Transverse colon (tissue), 4 donors: ENCODE measurements around the gene ZBTB48. TPM values are rescaled to one million over a fixed set of nuclear protein-coding genes. Genes with fewer than 3 reads are reported as not detected.
"Not testable (repeated sequence)": the region's sequence is repeated elsewhere in the genome, so short reads cannot be mapped to it uniquely, and the experiment has no call there.

Experiments
- DNase-seq: peaks from one replicate; pipeline ENCODE4 v3.0.0-alpha.2; 2019
- H3K27ac ChIP-seq, 4 donors: fragments of 200-600 bp; sonication (generic); 2 replicates each; pipeline ENCODE4 v1.5.1; 2016 to 2018; ENCODE audit warnings: inconsistent platforms in 4 of 4
- H3K27me3 ChIP-seq: fragments of 200-600 bp; sonication (generic); 2 replicates; pipeline ENCODE4 v1.5.1; 2017; ENCODE audit warnings: inconsistent platforms
- H3K36me3 ChIP-seq, 4 donors: fragments of 200-600 bp; sonication (generic); 2 replicates each; pipeline ENCODE4 v1.5.1; 2017 to 2019; ENCODE audit warnings: inconsistent platforms in 4 of 4
- H3K4me1 ChIP-seq, 4 donors: fragments of 200-600 bp; sonication (generic); 2 replicates each; pipeline ENCODE4 v1.5.1; 2017 to 2020; ENCODE audit warnings: inconsistent platforms in 4 of 4
- H3K4me3 ChIP-seq, 4 donors: fragments of 200-600 bp; sonication (generic); 1 replicate in 1 of 4; 2 replicates in 3 of 4; pipeline versions ENCODE4 v1.5.1 to v1.6.1; 2017 to 2019; ENCODE audit warnings: inconsistent platforms in 4 of 4
- H3K9me3 ChIP-seq, 2 donors: fragments of 200-600 bp; sonication (generic); 2 replicates each; pipeline ENCODE4 v1.5.1; 2017 to 2019; ENCODE audit warnings: inconsistent platforms in 2 of 2
- CTCF ChIP-seq, 5 experiments: fragments of 200-600 bp in 3 of 5; fragments of 450-650 bp in 2 of 5; sonication (generic) in 3 of 5; IDR thresholded peaks; 1 replicate in 2 of 5; 2 replicates in 3 of 5; pipeline ENCODE4 v1.5.1; 2016 to 2017; ENCODE audit warnings: antibody characterized with exemption in 5 of 5, inconsistent platforms in 3 of 5, mild to moderate bottlenecking in 2 of 5, moderate library complexity in 1 of 5
- EP300 ChIP-seq: sonication (generic); formaldehyde crosslinking; IDR thresholded peaks from one replicate; pipeline ENCODE4 v1.6.1; 2017; ENCODE audit warnings: antibody characterized with exemption, low read depth
- POLR2A ChIP-seq: fragments of 450-650 bp; IDR thresholded peaks from one replicate; pipeline ENCODE4 v1.6.1; 2016; ENCODE audit warnings: antibody characterized with exemption, mild to moderate bottlenecking, moderate library complexity
- POLR2AphosphoS5 ChIP-seq, 3 donors: sonication (generic); formaldehyde crosslinking; IDR thresholded peaks; one replicate each; pipeline ENCODE4 v1.6.1; 2016; ENCODE audit warnings: antibody characterized with exemption in 3 of 3
- WGBS, 2 donors: methylation state at CpG; one replicate each; pipeline ENCODE4 v1.1.5; 2018; ENCODE audit warnings: low coverage in 1 of 2; 5-methylcytosine and 5-hydroxymethylcytosine counted together
- in situ Hi-C, 4 donors: fragments of 200-750 bp; cut with MboI; loops; one replicate each; pipeline versions ENCODE4 v1.15.0 to v1.15.1; 2017; ENCODE audit warnings: low sequenced_read_pairs in 3 of 4, low pct_ligation_motif_present in 1 of 4, low pct_unique_long_range_greater_than_20kb in 1 of 4
- intact Hi-C: fragments of 100-400 bp; cut with DNase I; formaldehyde crosslinking; loops from one replicate; pipeline ENCODE4 v1.15.1; 2023; ENCODE audit warnings: low total_unique reads
- total RNA-seq, 4 donors: library from RNA; depleted of rRNA; stranded (reverse); fragments of >200 nt; gene quantifications; one replicate each; pipeline ENCODE4 v1.1.0, GENCODE V29; 2016

The ZBTB48 gene
- total RNA-seq, 4 donors from 2014 or later, result 18.3 to 37.7 (median 30.5) TPM

- 84% methylated on average over 6 of the region's 6 CpGs; no CpG with 5 or more reads in 1 of the 2 donors for WGBS, 2 donors
- in situ Hi-C loops (no loop called here), intact Hi-C loops (no loop called here)
- TF ChIP-seq POLR2AphosphoS5 (IDR thresholded peaks at IDR 0.05), result no peak
- no peak for TF ChIP-seq POLR2A
- no peak for TF ChIP-seq CTCF (IDR thresholded peaks at IDR 0.05)
- TF ChIP-seq EP300, result no peak
- Histone ChIP-seq H3K27me3 (no peaks in the 10 kb centered on the region), H3K9me3 (no peaks in the 10 kb centered on the region), H3K36me3 (peaks cover 0 to 37% (median 13%) of the 10 kb centered on the region in 4 donors), H3K4me3 (no peak overlapping the region), H3K4me1 (peaks cover 19 to 56% (median 49%) of the 10 kb centered on the region in 4 donors), H3K27ac (no peak overlapping the region)
- DNase-seq, result no peak
Observed at GRCh38 chr1:6597777-6598131, 18.0 kb downstream of the ZBTB48 start.

GRCh38 chr1:6599141-6599975 lies 19.6 kb downstream of the ZBTB48 start:
- peak; percentile 49 for DNase-seq
- H3K4me1 ChIP-seq, result peaks cover 26 to 63% (median 57%) of the 10 kb centered on the region in 4 donors
- intact Hi-C loops, result no loop called here
- in situ Hi-C loops, result no loop called here
- peak overlapping the region in 3 of 4 donors; percentile 68 to 90 (median 74) for H3K4me3 ChIP-seq
- WGBS, 2 donors, result 70 to 74% methylated on average over 2 to 25 of the region's 31 CpGs
- peak overlapping the region; percentile 95 to 99 (median 98) for H3K27ac ChIP-seq
- no peaks in the 10 kb centered on the region for H3K9me3 ChIP-seq
- H3K36me3 ChIP-seq, result peaks cover 0 to 22% (median 4%) of the 10 kb centered on the region in 4 donors
- no peaks in the 10 kb centered on the region for H3K27me3 ChIP-seq
- TF ChIP-seq EP300, result no peak
- no peak for TF ChIP-seq POLR2A

- H3K27me3 ChIP-seq, in situ Hi-C loops, H3K9me3 ChIP-seq, DNase-seq, intact Hi-C loops: not testable (repeated sequence)
- WGBS, 2 donors, result 50 to 51% methylated on average over 2 to 8 of the region's 8 CpGs
- Histone ChIP-seq H3K4me3 (peak overlapping the region; percentile 64 to 90 (median 71)), H3K4me1 (peaks cover 28 to 66% (median 54%) of the 10 kb centered on the region in 4 donors), H3K27ac (peak overlapping the region; percentile 95 to 99 (median 98)), H3K36me3 (peaks cover 0 to 19% (median 4%) of the 10 kb centered on the region in 4 donors)
Observed at GRCh38 chr1:6599991-6600390, 20.2 kb downstream of the ZBTB48 start.

- intact Hi-C loops (no loop called here), in situ Hi-C loops (no loop called here)
- Histone ChIP-seq H3K4me1 (peaks cover 28 to 67% (median 52%) of the 10 kb centered on the region in 4 donors), H3K27ac (peak overlapping the region; percentile 95 to 99 (median 98)), H3K27me3 (no peaks in the 10 kb centered on the region), H3K4me3 (peak overlapping the region; percentile 64 to 90 (median 71)), H3K9me3 (no peaks in the 10 kb centered on the region), H3K36me3 (peaks cover 0 to 15% (median 4%) of the 10 kb centered on the region in 4 donors)
- 21 to 80% methylated on average over 2 to 8 of the region's 10 CpGs for WGBS, 2 donors
- DNase-seq, result no peak
- TF ChIP-seq POLR2AphosphoS5 (IDR thresholded peaks at IDR 0.05) (no peak), CTCF (IDR thresholded peaks at IDR 0.05) (no peak), EP300 (no peak), POLR2A (no peak)
Observed at GRCh38 chr1:6600410-6601048, 20.7 kb downstream of the ZBTB48 start.
